K562 (cell line): ENCODE data around the gene YARS1. TPM values are rescaled to one million over a fixed set of nuclear protein-coding genes. Genes with fewer than 3 reads are reported as not detected.

Experiments used
- ADNP ChIP-seq: fragments of 200-800 bp; sonication (Bioruptor generic); IDR thresholded peaks from 2 replicates; pipeline ENCODE4 v1.6.1; 2016; ENCODE audit warnings: missing genetic modification characterization, missing compliant biosample characterization
- ATF7 ChIP-seq: fragments of 450-650 bp; IDR thresholded peaks from 2 replicates; pipeline ENCODE4 v1.7.1; 2014; ENCODE audit warnings: mild to moderate bottlenecking, moderate library complexity
- BDP1 ChIP-seq: IDR thresholded peaks from 3 replicates; pipeline ENCODE4 v1.6.1; 2011; ENCODE audit not compliant: insufficient read length, insufficient read depth
- CBX8 ChIP-seq: fragments of 200-600 bp; sonication (generic); IDR thresholded peaks from 2 replicates; pipeline ENCODE4 v1.6.1; 2012; ENCODE audit warnings: borderline replicate concordance, mixed run types, low read depth, mild to moderate bottlenecking, moderate library complexity, mixed read lengths, low read length, control low read depth, inconsistent platforms; ENCODE audit not compliant: poor library complexity, severe bottlenecking; ENCODE audit errors: extremely low read depth
- CCAR2 ChIP-seq: fragments of 200-400 bp; formaldehyde crosslinking; IDR thresholded peaks from 2 replicates; pipeline ENCODE4 v1.6.1; 2017; ENCODE audit warnings: mild to moderate bottlenecking, low read depth, low read length
- ESRRB ChIP-seq: fragments of 250-450 bp; sonication (Bioruptor Pico); IDR thresholded peaks from 2 replicates; pipeline ENCODE4 v1.5.0; 2020; ENCODE audit warnings: mild to moderate bottlenecking, moderate library complexity, borderline replicate concordance
- FOXA1 ChIP-seq: fragments of 450-650 bp; IDR thresholded peaks from 2 replicates; pipeline ENCODE4 v1.6.1; 2016; ENCODE audit warnings: mild to moderate bottlenecking, borderline replicate concordance
- HMG20A ChIP-seq: fragments of 450-650 bp; formaldehyde crosslinking; conservative IDR thresholded peaks from 2 replicates; pipeline ENCODE4 v1.4.0; 2020; ENCODE audit warnings: mild to moderate bottlenecking, mixed read lengths
- ILF3 ChIP-seq: fragments of 450-650 bp; IDR thresholded peaks from 2 replicates; pipeline ENCODE4 v1.6.1; 2018; ENCODE audit warnings: antibody characterized with exemption, mild to moderate bottlenecking, moderate library complexity, borderline replicate concordance
- JUN ChIP-seq, 2 experiments: sonication (generic) in 1 of 2; formaldehyde crosslinking in 1 of 2; IDR thresholded peaks; 2 replicates each; pipeline versions ENCODE4 v1.6.1 to v1.8.0; 2012 to 2022; ENCODE audit warnings: borderline replicate concordance in 2 of 2, mild to moderate bottlenecking in 2 of 2, improper control_type of control experiment in 1 of 2, low read depth in 1 of 2, low read length in 1 of 2, missing genetic modification reagents in 1 of 2
- MECOM ChIP-seq: fragments of 250-450 bp; sonication (Bioruptor Pico); IDR thresholded peaks from 2 replicates; pipeline ENCODE4 v1.8.0; 2022; ENCODE audit warnings: inconsistent platforms
- MXI1 ChIP-seq: IDR thresholded peaks from 2 replicates; pipeline ENCODE4 v1.6.1; 2011; ENCODE audit warnings: low read depth, mild to moderate bottlenecking, improper control_type of control experiment, low read length
- PHF21A ChIP-seq: fragments of 450-650 bp; IDR thresholded peaks from 2 replicates; pipeline ENCODE4 v1.6.1; 2017; ENCODE audit warnings: low read depth, borderline replicate concordance
- PHTF2 ChIP-seq: fragments of 250-450 bp; sonication (Bioruptor Pico); IDR thresholded peaks from 2 replicates; pipeline ENCODE4 v1.5.0; 2021; ENCODE audit warnings: mild to moderate bottlenecking
- POLR3G ChIP-seq: IDR thresholded peaks from 2 replicates; pipeline ENCODE4 v1.6.1; 2011; ENCODE audit not compliant: insufficient read length, insufficient replicate concordance; ENCODE audit errors: extremely low read depth
- PTTG1 ChIP-seq: fragments of 450-650 bp; IDR thresholded peaks from 2 replicates; pipeline ENCODE4 v1.6.1; 2016; ENCODE audit warnings: low read depth, mild to moderate bottlenecking, missing genetic modification characterization, missing compliant biosample characterization
- RBM22 ChIP-seq: fragments of 200-400 bp; formaldehyde crosslinking; IDR thresholded peaks from 2 replicates; pipeline ENCODE4 v1.6.1; 2018; ENCODE audit warnings: low read length, low read depth; ENCODE audit not compliant: poor library complexity, severe bottlenecking
- SAFB2 ChIP-seq: fragments of 200-400 bp; formaldehyde crosslinking; IDR thresholded peaks from 2 replicates; pipeline ENCODE4 v1.6.1; 2018; ENCODE audit warnings: borderline replicate concordance, low read length, low read depth, moderate library complexity; ENCODE audit not compliant: severe bottlenecking
- SFPQ ChIP-seq: fragments of 200-400 bp; formaldehyde crosslinking; IDR thresholded peaks from 2 replicates; pipeline ENCODE4 v1.6.1; 2017; ENCODE audit warnings: mild to moderate bottlenecking, low read depth, low read length, moderate library complexity
- SOX6 ChIP-seq: fragments of 450-650 bp; IDR thresholded peaks from 2 replicates; pipeline ENCODE4 v1.6.1; 2014; ENCODE audit warnings: mild to moderate bottlenecking
- SREBF2 ChIP-seq: sonication (generic); formaldehyde crosslinking; IDR thresholded peaks from 2 replicates; pipeline ENCODE4 v1.4.0; 2020; ENCODE audit warnings: mild to moderate bottlenecking, missing genetic modification reagents
- STAT5A ChIP-seq: IDR thresholded peaks from 2 replicates; pipeline ENCODE4 v1.6.1; 2012; ENCODE audit warnings: low read length, inconsistent platforms, borderline replicate concordance
- TRIM28 ChIP-seq: fragments of 450-650 bp; IDR thresholded peaks from 2 replicates; pipeline ENCODE4 v1.6.1; 2017
- XRCC4 ChIP-seq: IDR thresholded peaks from one replicate; pipeline ENCODE4 v1.6.1; 2011; ENCODE audit not compliant: insufficient read depth, insufficient read length; ENCODE audit errors: extremely low read depth
- ZNF124 ChIP-seq: sonication (generic); formaldehyde crosslinking; IDR thresholded peaks from 2 replicates; pipeline ENCODE4 v1.8.1; 2022; ENCODE audit warnings: missing genetic modification reagents
- ZNF212 ChIP-seq: fragments of 450-650 bp; formaldehyde crosslinking; IDR thresholded peaks from 2 replicates; pipeline ENCODE4 v1.4.0; 2020; ENCODE audit warnings: mild to moderate bottlenecking
- ZNF280B ChIP-seq: fragments of 250-450 bp; sonication (Bioruptor Pico); IDR thresholded peaks from 2 replicates; pipeline ENCODE4 v1.5.1; 2021; ENCODE audit warnings: mild to moderate bottlenecking
- polyA plus RNA-seq, 8 experiments: library from polyadenylated mRNA; depleted of rRNA in 4 of 8; stranded (reverse) in 5 of 8; unstranded in 3 of 8; fragments of >200 nt; fragmentation: Nextera tagmentation in 2 of 8; fragmentation: Illumina TruSeq in 1 of 8; extraction: Ambion mirVana in 2 of 8; extraction: Trizol in 1 of 8; gene quantifications; 2 replicates each; pipeline versions ENCODE4 v1.2.1 to v1.2.3, GENCODE V29; 2011 to 2014; ENCODE audit warnings: inconsistent platforms in 1 of 8, missing spikeins in 1 of 8
- total RNA-seq, 7 experiments: library from RNA; depleted of rRNA in 6 of 7; stranded (reverse); fragments of >200 nt in 6 of 7; fragmentation: Illumina TruSeq in 2 of 7; extraction: Trizol in 2 of 7; gene quantifications; 2 replicates each; pipeline versions ENCODE4 v1.2.1 to v1.2.3, GENCODE V29; 2011 to 2021; ENCODE audit warnings: low replicate concordance in 1 of 7

The YARS1 gene
- total and polyA plus RNA-seq, 9 of the 15 experiments (the other 6 are each of a cell fraction or from before 2014, with no cell fraction given), result 66.2 to 336 (median 201) TPM

- TF ChIP-seq ESRRB (no peak; the same call in 1 of the 2 replicates), BDP1 (no peak), RBM22 (peak; percentile 96), TRIM28 (peak; percentile 57; the same call in 1 of the 2 replicates), PHF21A (peak; percentile 87; the same call in 1 of the 2 replicates), ATF7 (peak; percentile 96), ZNF124 (CRISPR knock-in tag) (no peak), HMG20A (no peak), CBX8 (no peak), SOX6 (peak; percentile 91), PTTG1 (tag) (no peak), ZNF280B (CRISPR knock-in tag) (no peak), PHTF2 (CRISPR knock-in tag) (no peak), MECOM (CRISPR knock-in tag) (no peak), XRCC4 (no peak), SAFB2 (no peak), CCAR2 (no peak), ADNP (tag) (no peak), JUN (IDR thresholded peaks at IDR 0.05; ENCODE audit: borderline replicate concordance, low read depth, low read length) (peak; percentile 97), JUN (CRISPR knock-in tag; IDR thresholded peaks at IDR 0.05; ENCODE audit: borderline replicate concordance) (0 out of 2 replicates have a peak, but pooled peaks have one; percentile 23), MXI1 (peak; percentile 100), ZNF212 (no peak), FOXA1 (no peak), POLR3G (no peak), STAT5A (peak; percentile 49; the same call in 1 of the 2 replicates), SREBF2 (CRISPR knock-in tag) (no peak; the same call in 1 of the 2 replicates), ILF3 (no peak), SFPQ (no peak)
Observed at GRCh38 chr1:32817159-32817814, at the start of gene YARS1, which contains the start of gene S100PBP (continued).
